AG09319 (cell line): ENCODE results near the gene TRIM52.

Source experiments
- DNase-seq: peaks from one replicate; pipeline ENCODE4 v3.0.0-alpha.2; 2010; ENCODE audit warnings: low read depth; ENCODE audit errors: extremely low read depth
- TF ChIP-seq, protein P1 (sequence below): IDR thresholded peaks from 2 replicates; pipeline ENCODE4 v1.5.1; 2011; ENCODE audit warnings: low read depth, mild to moderate bottlenecking, inconsistent platforms, low read length, moderate library complexity

The TRIM52 gene

GRCh38 chr5:181237729-181238385, 23.1 kb downstream of the TRIM52 start:
- TF ChIP-seq, protein P1, sequence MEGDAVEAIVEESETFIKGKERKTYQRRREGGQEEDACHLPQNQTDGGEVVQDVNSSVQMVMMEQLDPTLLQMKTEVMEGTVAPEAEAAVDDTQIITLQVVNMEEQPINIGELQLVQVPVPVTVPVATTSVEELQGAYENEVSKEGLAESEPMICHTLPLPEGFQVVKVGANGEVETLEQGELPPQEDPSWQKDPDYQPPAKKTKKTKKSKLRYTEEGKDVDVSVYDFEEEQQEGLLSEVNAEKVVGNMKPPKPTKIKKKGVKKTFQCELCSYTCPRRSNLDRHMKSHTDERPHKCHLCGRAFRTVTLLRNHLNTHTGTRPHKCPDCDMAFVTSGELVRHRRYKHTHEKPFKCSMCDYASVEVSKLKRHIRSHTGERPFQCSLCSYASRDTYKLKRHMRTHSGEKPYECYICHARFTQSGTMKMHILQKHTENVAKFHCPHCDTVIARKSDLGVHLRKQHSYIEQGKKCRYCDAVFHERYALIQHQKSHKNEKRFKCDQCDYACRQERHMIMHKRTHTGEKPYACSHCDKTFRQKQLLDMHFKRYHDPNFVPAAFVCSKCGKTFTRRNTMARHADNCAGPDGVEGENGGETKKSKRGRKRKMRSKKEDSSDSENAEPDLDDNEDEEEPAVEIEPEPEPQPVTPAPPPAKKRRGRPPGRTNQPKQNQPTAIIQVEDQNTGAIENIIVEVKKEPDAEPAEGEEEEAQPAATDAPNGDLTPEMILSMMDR: no peak
- DNase-seq: no peak

DNA sequence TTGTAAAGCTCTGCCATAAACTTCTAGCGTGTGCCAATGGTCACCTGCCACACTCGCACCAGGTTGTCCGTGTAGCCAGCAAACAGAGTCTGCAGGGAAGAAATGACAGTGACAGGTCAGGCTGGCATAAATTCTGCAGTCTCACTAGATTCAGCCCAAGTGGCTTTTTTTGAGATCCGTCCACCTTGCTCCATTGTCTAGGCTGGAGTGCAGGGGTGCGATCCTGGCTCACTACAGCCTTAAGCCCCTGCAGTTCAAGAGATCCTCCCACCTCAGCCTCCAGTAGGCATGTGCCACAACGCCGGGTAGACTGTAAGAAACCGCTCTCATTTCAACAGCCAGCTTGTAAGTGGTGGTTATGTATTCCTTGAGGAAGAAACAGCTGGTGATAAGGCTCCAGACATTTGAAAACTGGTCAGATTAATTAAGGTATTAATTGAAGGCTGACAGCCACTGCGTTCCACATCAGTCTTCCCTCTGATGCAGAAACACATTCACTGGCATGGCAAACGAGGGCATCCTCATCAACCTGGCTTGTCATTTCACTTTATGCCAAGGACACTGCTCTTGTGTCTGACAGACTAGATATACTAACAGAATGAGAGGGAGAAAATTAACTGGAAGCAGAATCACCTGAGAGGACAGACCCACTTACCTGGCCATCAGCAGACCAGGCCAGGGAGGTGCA, 23.8 kb downstream of the TRIM52 start:
- TF ChIP-seq, protein P1: no peak
- DNase-seq: no peak

GRCh38 chr5:181236471-181236870, 24.5 kb downstream of the TRIM52 start:
- TF ChIP-seq, protein P1: no peak
- DNase-seq: no peak

GRCh38 chr5:181235689-181236366, 25.1 kb downstream of the TRIM52 start:
- DNase-seq: no peak
- TF ChIP-seq, protein P1: no peak

DNA sequence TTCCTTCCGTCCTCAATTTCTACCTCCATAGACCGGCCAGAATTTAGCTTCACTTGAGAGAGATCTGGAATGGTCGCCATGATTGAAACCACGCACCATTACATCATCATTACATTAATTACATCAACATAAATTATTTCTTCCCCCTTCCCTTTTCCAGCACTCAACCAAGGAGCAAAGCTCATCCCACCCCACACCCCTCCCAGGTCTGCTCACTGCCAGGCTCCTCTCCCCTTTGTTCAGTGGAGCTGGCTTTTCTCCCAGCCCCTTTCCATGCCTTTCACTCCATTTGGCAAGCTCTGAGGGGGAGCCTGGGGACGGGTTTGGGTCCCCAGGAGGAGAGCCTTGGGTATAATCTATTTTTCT, 25.6 kb downstream of the TRIM52 start:
- DNase-seq: no peak

DNA sequence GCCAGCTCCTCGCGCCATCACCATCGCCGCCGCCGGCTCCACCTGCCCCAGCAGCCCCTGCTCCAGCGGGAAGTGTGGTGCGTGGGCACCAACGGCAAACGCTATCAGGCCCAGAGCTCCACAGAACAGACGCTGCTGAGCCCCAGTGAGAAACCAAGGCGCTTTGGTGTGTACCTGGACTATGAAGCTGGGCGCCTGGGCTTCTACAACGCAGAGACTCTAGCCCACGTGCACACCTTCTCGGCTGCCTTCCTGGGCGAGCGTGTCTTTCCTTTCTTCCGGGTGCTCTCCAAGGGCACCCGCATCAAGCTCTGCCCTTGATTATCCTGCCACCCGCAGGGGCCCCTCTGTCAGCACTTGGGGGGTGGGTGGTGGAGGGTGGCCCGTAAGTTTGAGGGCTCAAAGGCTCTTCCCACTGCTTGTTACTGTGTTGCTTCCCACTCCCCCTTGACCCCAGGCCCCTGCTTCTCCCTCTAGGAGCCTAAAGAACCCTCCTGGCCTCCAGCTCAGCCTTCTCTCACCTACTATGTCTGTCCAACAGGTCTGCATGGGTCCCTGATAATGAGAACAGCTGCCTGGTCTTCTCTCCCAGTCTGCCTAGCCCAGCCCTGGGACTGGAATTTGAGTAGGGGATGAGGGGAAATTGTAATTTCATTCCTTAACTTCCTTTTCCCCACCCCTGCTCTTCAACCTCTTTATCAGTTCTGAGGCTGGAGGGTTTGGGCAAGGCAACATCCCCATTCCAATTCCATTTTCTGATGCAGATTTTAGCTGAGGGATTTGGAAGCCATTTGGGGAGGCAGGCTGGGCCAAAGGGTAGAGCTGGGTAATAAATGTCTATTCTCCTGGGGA, 26.3 kb downstream of the TRIM52 start:
- TF ChIP-seq, protein P1: no peak
- DNase-seq: no peak

More for the DNA sequence above, 25.6 kb downstream of the TRIM52 start:
- TF ChIP-seq, protein P1: no peak
